GM19397 (cell line): Measurements from ENCODE around the gene DIP2C.
"Not testable (repeated sequence)": the region's sequence is repeated elsewhere in the genome, so short reads cannot be mapped to it uniquely, and the experiment has no call there.

ENCODE experiments used
- ATAC-seq: cut with Tn5 transposase; IDR thresholded peaks from one replicate; pipeline ENCODE4 v1.9.1; 2021; ENCODE audit warnings: mild to moderate bottlenecking, moderate library complexity; ENCODE audit not compliant: unreplicated experiment

DIP2C gene

GRCh38 chr10:584497-585290 lies 104.8 kb downstream of the DIP2C start:
- not testable (repeated sequence) for ATAC-seq

GRCh38 chr10:583433-583832 lies 106.0 kb downstream of the DIP2C start:
- no peak for ATAC-seq

- no peak for ATAC-seq
Observed at GRCh38 chr10:581776-582330, 107.6 kb downstream of the DIP2C start.

GRCh38 chr10:580778-581177 lies 108.7 kb downstream of the DIP2C start:
- ATAC-seq, result no peak

GRCh38 chr10:576130-576465 lies 113.4 kb downstream of the DIP2C start:
- no peak for ATAC-seq

GRCh38 chr10:575402-576129 lies 113.9 kb downstream of the DIP2C start:
- no peak for ATAC-seq

- ATAC-seq, result no peak
Observed at GRCh38 chr10:572696-573095, 116.8 kb downstream of the DIP2C start.

GRCh38 chr10:571688-572451 lies 117.6 kb downstream of the DIP2C start:
- no peak for ATAC-seq

- ATAC-seq, result no peak
Observed at GRCh38 chr10:571166-571565, 118.3 kb downstream of the DIP2C start.

- no peak for ATAC-seq
Observed at GRCh38 chr10:570628-571163, 118.8 kb downstream of the DIP2C start.

- no peak for ATAC-seq
Observed at GRCh38 chr10:569961-570627, 119.4 kb downstream of the DIP2C start.

GRCh38 chr10:568848-569247 lies 120.6 kb downstream of the DIP2C start:
- ATAC-seq, result no peak

- no peak for ATAC-seq
Observed at GRCh38 chr10:567869-568268, 121.6 kb downstream of the DIP2C start.

- ATAC-seq, result no peak
Observed at GRCh38 chr10:566241-566885, 123.1 kb downstream of the DIP2C start.

- no peak for ATAC-seq
Observed at GRCh38 chr10:565676-566075, 123.8 kb downstream of the DIP2C start.

- no peak for ATAC-seq
Observed at GRCh38 chr10:565146-565545, 124.3 kb downstream of the DIP2C start.

GRCh38 chr10:563827-564226 lies 125.6 kb downstream of the DIP2C start:
- ATAC-seq, result no peak

GRCh38 chr10:562142-562541 lies 127.3 kb downstream of the DIP2C start:
- ATAC-seq, result no peak

- no peak for ATAC-seq
Observed at GRCh38 chr10:561721-562120, 127.7 kb downstream of the DIP2C start.
